Hindlimb muscle (tissue), 1 donor: ENCODE results near the gene ATG4D. TPM values are rescaled to one million over a fixed set of nuclear protein-coding genes. Genes with fewer than 3 reads are reported as not detected.

Experiments used
- DNase-seq: peaks from one replicate; pipeline ENCODE4 v3.0.0-alpha.2; 2013
- polyA plus RNA-seq: library from polyadenylated mRNA; unstranded; fragments of 120-200 nt; gene quantifications from one replicate; pipeline ENCODE4 v1.2.1, GENCODE V29; 2013; ENCODE audit not compliant: insufficient read length

ATG4D gene
- polyA plus RNA-seq, result 26.2 TPM

- DNase-seq, result peak; percentile 71
These were observed at the start of gene ATG4D for GRCh38 chr19:10543420-10544241. Gene ATG4D, plus strand, starts transcription at chr19:10543904. Its CDS starts 187 bp downstream, at chr19:10544091.

DNA sequence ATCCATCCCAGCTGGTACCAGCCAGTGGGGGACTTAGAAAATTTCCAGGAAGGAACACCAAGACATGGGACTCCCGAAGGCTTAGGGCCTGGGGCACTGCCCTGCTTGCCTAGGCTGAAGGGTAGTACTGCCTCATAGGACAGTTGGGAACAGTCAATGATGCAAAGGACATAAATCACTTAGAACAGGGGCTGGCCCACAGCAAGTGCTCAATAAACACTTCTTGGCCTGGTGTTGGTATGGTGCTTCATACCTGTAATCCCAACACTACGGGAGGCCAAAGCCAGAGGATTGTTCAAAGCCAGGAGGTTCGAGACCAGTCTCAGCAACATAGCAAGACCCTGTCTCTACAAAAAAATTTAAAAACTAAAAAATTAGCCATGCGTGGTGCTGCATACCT is 46.3 kb upstream of the ATG4D start:
- DNase-seq, result no peak

DNA sequence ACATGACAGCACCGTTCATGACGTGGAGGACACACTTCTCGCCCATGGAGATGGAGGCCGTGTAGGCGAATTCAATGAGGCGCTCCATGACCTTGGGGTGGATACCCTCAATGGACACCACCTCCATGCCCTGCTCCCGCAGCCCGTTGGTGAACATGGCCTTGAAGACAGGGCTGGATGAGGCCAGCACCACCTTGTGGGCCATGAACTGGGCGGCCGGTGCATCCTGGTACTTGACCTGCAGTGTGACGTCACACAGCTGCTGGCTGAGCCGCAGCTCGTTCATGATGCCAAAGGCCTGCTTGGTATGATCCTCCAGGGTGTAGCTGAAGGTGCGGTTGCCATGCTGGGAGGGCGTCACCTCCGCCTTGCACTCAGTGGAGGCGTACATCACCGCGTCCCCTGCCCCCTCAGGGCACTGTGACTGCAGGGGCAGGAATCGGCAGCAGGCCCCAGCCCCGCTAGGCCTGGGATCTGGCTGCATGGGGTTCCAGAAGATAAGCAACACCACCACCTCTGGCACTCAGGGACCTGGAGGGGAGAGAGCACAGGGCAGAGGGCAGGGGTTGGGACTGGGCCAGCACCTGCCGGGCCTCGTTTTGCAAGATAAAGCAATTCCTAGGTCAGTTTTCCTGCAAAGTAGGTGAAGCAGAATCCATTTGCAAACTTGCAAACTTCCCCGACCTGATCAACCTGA is 44.0 kb upstream of the ATG4D start:
- no peak for DNase-seq

- DNase-seq, result no peak
These were observed 43.5 kb upstream of the ATG4D start for GRCh38 chr19:10500247-10500592.

DNA sequence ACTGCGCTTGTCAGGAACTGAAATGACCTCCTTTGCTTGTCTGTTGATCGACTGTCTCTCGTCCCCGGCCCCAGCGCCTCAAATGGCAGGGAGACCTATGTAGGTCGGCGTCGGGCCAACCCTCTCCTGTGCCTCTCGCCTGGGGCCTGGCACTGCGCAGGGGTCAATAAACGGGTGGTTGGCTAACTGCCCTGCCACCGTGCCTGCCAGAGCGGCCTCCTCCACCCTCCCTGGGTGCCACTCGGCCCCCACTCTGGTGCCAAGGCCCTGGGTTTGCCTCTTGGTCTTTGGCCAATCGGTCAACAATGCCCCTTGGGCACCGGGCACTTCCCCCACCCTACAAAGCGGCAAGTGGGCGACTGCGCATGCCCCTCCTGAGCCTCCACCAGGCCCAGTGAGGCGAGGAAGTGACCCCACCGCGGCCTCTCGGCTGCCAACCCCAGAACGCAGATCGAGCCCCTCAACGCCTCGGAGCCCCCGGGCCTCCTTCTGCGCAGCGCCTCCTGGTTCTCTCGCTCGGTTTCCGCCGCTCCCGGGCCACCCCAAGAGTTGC is 41.7 kb upstream of the ATG4D start:
- no peak for DNase-seq

DNA sequence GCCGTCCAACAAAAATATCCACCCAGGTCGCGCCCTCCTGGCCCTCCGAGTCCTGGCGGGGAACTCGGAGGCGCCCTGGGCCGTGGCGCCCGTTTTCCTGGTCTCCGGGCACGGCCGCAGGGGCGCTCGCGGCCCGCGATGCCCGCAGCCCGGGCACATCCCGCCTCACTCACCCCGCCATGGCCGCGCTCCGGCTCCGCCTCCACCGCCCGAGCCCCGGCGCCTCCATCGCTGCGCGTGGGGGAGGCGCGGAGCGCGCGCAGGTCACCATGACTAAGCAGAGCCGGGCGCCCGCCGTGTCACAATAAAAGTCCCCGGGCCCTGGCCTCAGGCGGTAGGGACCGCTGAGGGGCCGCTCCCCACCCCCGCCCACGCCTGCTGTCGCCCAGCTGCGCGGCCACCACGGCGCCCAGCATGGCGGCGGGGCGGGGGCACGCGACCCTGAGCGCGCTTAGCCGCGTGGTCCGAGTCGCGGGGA is 41.1 kb upstream of the ATG4D start:
- DNase-seq, result peak; percentile 95

- peak; percentile 59 for DNase-seq
These were observed 40.5 kb upstream of the ATG4D start, which contains the start of gene KEAP1 for GRCh38 chr19:10503002-10503789. Gene KEAP1, minus strand, starts transcription at chr19:10503356. Its CDS starts 3,323 bp downstream, at chr19:10500033.

DNA sequence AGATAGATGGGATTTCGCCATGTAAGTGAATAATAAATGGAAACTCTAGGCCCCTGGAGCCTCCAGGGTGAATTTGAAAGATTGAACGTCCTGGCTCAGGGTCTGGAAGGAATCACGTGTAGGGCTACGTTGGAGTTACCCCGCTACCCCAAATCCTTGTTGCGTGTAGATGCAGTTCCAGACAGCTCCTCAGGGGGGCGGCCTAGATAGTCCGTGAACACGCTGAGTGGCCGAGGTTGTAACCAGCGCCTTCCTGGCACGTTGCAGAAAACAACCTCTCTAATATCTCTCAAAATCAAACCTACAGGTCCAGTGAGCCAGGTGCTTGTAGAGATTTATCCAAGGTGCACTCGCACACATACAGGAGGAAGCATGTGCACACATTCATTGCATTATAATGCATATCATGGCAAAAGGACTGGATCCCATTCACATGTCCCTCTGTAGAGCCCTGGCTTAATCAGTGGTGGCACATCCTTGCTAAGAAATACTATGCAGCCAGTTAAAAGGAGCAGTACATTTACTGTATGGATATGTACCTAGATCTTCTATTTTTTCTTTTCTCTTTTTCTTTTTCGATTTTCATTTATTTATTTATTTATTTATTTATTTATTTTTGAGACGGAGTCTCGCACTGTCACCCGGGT is 38.0 kb upstream of the ATG4D start:
- no peak for DNase-seq

DNA sequence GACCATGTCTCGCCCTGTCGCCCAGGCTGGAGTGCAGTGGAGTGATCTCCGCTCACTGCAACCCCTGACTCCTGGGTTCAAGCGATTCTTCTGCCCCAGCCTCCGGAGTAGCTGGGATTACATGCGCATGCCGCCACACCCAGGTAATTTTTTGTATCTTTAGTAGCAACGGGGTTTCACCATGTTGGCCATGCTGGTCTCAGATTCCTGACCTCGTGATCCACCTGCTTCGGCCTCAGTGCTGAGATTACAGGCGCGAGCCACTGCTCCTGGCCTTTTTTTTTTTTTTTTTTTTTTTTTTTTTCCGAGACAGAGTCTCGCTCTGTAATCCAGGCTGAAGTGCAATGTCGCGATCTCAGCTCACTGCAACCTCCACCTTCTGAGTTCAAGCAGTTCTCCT is 35.7 kb upstream of the ATG4D start:
- no peak for DNase-seq

DNA sequence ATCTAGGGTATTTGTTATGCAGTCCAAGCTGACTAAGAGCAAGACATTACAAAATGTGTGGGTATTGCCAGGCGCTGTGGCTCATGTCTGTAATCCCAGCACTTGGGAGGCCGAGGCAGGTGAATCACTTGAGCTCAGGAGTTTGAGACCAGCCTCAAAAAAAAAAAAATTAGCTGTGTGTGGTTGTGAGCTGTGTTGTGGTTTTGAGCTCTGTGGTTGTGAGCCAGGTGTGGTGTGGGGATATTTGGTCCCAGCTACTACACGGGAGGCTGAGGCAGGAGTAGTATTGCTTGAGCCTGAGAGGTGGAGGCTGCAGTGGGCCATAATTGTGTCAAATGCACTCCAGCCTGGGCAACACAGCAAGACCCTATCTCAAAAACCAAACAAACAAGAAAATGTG is 35.0 kb upstream of the ATG4D start:
- no peak for DNase-seq

DNA sequence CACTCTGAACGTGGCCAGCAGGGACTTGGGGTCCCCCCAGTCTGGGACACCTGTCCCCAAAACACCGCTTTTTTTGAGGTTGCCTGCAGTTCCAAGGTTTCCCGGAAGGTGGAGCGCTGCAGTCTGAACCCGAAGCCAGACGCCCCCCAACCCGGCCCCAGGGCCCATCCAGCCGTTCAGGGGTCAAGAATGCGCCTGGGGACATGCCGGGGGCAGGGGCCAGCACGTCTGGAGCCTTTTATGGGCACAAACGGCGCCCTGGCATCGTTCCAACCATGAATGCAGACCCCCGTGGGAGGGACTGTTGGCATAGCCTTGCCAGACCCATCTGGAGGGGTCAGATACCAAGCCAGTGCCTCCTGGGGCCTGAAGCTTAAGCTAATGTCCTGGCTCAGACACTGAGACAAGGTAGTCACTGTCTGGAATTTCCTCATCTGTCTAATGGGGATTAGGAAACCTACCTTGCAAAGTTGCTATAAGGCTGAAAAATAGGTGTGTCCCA is 33.4 kb upstream of the ATG4D start:
- no peak for DNase-seq

GRCh38 chr19:10513223-10513622 is 30.5 kb upstream of the ATG4D start:
- no peak for DNase-seq

DNA sequence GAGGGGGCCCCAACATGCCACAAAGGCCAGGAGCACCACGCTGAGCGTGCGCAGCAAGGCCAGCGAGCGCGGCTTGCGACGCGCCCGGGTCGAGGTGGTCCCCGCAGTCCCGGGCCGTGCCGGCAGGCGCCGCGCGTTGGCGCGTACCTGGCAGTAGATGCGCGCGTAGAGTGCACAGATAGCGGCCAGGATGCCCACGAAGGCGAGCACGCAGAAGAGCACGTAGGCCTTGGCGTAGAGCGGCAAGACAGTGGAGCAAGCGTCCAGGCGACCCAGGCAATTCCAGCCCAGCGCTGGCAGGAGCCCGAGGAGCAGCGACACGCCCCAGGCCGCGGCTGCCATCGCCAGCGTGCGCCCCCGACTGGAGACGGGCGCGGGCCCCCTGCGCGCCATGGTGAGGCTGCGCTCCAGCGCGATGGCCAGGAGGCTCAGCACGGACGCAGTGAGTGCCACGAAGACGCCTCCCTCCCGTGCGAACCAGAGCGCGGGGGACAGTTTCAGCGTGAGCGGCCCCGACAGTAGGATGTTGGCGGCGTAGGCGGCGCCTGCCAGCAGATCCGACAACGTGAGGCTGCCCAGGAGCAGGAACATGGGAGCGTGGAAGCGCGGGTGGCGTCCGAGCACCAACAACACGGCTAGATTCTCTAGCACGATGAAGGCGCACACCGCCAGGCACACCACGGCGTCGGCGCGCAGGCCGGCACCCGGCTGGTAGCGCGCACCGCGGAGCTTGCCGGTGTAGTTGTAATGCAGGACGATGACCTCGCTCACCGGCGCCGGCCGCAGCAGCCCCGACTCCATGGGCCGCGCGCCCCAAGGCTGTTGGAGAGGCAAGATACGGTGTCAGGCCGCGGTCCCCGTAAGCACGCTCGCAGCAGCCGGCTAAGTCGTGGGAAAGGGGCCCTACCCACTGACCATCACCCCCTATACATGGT is 29.2 kb upstream of the ATG4D start:
- no peak for DNase-seq

- no peak for DNase-seq
These were observed 27.7 kb upstream of the ATG4D start for GRCh38 chr19:10516064-10516385.

- DNase-seq, result no peak
These were observed 26.9 kb upstream of the ATG4D start for GRCh38 chr19:10516671-10517286.

GRCh38 chr19:10517361-10517759 is 26.3 kb upstream of the ATG4D start, which contains the start of gene S1PR5:
Gene S1PR5, minus strand, starts transcription at chr19:10517447. Its CDS starts 2,436 bp downstream, at chr19:10515011.
- DNase-seq, result no peak

GRCh38 chr19:10517760-10518443 is 25.8 kb upstream of the ATG4D start:
- no peak for DNase-seq

DNA sequence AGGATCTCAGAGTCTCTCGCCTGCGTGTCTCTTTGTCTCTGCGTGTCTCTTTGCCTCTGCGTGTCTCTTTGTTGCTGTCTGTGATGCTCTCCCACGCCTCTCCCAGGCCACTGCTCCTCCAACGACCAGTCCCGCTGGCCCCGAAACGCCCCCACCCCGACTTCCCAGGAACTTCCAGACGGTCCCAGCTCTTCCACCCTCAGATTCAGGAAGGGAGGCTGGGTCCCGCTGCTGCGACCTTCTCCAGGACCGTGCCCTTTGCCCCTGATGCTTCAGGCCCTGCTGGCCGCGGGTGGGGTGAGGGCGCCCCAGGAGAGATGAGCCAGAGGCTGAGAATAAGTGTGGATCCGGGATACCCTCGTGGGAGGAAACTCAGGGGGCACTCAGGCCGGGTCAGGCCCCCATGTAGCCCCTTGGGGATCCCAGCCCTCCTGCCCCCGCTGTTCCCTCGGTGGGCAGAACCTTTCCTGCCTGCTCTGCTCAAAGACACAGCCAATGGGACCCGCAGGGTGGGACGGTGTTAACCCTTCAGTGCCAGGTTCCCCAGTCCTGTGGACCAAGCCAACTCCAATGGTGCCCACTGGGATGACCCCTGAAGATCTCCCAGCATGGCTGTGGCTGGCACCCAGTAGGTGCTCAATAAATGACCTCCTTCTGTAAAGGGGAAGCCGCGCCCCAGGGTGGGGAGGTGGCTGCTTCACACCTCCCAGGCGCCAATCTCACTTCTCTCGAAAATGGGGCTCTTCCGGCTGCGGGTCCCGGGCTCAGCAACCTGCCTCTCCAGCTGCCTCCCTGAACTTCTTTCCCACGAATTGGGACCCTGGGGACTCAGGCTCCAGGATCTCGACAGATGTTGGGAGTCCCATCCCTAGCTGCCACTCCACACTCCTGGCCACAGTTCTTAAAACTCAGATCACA is 25.0 kb upstream of the ATG4D start:
- no peak for DNase-seq

- DNase-seq, result no peak
These were observed 24.3 kb upstream of the ATG4D start for GRCh38 chr19:10519421-10519820.
